Measurements from ENCODE around the gene TP53.

DNA sequence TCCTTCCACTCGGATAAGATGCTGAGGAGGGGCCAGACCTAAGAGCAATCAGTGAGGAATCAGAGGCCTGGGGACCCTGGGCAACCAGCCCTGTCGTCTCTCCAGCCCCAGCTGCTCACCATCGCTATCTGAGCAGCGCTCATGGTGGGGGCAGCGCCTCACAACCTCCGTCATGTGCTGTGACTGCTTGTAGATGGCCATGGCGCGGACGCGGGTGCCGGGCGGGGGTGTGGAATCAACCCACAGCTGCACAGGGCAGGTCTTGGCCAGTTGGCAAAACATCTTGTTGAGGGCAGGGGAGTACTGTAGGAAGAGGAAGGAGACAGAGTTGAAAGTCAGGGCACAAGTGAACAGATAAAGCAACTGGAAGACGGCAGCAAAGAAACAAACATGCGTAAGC, 12.4 kb downstream of the TP53 start:
- no peak for TF ChIP-seq EP300 (IDR thresholded peaks at IDR 0.05; ENCODE audit: borderline replicate concordance in 1 of 2, low read depth in 1 of 2, low read length in 1 of 2)
- no peak for TF ChIP-seq MAX (IDR thresholded peaks at IDR 0.05; ENCODE audit: low read depth)
- TF ChIP-seq, protein P1, sequence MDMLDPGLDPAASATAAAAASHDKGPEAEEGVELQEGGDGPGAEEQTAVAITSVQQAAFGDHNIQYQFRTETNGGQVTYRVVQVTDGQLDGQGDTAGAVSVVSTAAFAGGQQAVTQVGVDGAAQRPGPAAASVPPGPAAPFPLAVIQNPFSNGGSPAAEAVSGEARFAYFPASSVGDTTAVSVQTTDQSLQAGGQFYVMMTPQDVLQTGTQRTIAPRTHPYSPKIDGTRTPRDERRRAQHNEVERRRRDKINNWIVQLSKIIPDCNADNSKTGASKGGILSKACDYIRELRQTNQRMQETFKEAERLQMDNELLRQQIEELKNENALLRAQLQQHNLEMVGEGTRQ (IDR thresholded peaks at IDR 0.05; ENCODE audit: borderline replicate concordance, low read depth, low read length): no peak
- TF ChIP-seq, protein P2, sequence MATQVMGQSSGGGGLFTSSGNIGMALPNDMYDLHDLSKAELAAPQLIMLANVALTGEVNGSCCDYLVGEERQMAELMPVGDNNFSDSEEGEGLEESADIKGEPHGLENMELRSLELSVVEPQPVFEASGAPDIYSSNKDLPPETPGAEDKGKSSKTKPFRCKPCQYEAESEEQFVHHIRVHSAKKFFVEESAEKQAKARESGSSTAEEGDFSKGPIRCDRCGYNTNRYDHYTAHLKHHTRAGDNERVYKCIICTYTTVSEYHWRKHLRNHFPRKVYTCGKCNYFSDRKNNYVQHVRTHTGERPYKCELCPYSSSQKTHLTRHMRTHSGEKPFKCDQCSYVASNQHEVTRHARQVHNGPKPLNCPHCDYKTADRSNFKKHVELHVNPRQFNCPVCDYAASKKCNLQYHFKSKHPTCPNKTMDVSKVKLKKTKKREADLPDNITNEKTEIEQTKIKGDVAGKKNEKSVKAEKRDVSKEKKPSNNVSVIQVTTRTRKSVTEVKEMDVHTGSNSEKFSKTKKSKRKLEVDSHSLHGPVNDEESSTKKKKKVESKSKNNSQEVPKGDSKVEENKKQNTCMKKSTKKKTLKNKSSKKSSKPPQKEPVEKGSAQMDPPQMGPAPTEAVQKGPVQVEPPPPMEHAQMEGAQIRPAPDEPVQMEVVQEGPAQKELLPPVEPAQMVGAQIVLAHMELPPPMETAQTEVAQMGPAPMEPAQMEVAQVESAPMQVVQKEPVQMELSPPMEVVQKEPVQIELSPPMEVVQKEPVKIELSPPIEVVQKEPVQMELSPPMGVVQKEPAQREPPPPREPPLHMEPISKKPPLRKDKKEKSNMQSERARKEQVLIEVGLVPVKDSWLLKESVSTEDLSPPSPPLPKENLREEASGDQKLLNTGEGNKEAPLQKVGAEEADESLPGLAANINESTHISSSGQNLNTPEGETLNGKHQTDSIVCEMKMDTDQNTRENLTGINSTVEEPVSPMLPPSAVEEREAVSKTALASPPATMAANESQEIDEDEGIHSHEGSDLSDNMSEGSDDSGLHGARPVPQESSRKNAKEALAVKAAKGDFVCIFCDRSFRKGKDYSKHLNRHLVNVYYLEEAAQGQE (IDR thresholded peaks at IDR 0.05; ENCODE audit: low read depth, low read length): no peak
- TF ChIP-seq, protein P3, sequence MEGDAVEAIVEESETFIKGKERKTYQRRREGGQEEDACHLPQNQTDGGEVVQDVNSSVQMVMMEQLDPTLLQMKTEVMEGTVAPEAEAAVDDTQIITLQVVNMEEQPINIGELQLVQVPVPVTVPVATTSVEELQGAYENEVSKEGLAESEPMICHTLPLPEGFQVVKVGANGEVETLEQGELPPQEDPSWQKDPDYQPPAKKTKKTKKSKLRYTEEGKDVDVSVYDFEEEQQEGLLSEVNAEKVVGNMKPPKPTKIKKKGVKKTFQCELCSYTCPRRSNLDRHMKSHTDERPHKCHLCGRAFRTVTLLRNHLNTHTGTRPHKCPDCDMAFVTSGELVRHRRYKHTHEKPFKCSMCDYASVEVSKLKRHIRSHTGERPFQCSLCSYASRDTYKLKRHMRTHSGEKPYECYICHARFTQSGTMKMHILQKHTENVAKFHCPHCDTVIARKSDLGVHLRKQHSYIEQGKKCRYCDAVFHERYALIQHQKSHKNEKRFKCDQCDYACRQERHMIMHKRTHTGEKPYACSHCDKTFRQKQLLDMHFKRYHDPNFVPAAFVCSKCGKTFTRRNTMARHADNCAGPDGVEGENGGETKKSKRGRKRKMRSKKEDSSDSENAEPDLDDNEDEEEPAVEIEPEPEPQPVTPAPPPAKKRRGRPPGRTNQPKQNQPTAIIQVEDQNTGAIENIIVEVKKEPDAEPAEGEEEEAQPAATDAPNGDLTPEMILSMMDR (IDR thresholded peaks at IDR 0.05): no peak
- TF ChIP-seq EZH2phosphoT487 (IDR thresholded peaks at IDR 0.05; ENCODE audit: borderline replicate concordance, low read depth): no peak
- no peak for TF ChIP-seq SMC3 (IDR thresholded peaks at IDR 0.05; ENCODE audit: low read depth, low read length)
- TF ChIP-seq POLR2AphosphoS5 (IDR thresholded peaks at IDR 0.05; ENCODE audit: low read depth, low read length): no peak
- TF ChIP-seq GABPA (IDR thresholded peaks at IDR 0.05; ENCODE audit: low read depth): no peak
- no peak for TF ChIP-seq FOXJ3 (CRISPR knock-in tag; IDR thresholded peaks at IDR 0.05)
- TF ChIP-seq, protein P4, sequence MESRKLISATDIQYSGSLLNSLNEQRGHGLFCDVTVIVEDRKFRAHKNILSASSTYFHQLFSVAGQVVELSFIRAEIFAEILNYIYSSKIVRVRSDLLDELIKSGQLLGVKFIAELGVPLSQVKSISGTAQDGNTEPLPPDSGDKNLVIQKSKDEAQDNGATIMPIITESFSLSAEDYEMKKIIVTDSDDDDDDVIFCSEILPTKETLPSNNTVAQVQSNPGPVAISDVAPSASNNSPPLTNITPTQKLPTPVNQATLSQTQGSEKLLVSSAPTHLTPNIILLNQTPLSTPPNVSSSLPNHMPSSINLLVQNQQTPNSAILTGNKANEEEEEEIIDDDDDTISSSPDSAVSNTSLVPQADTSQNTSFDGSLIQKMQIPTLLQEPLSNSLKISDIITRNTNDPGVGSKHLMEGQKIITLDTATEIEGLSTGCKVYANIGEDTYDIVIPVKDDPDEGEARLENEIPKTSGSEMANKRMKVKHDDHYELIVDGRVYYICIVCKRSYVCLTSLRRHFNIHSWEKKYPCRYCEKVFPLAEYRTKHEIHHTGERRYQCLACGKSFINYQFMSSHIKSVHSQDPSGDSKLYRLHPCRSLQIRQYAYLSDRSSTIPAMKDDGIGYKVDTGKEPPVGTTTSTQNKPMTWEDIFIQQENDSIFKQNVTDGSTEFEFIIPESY (IDR thresholded peaks at IDR 0.05; ENCODE audit: borderline replicate concordance, low read depth): no peak

Measured in SK-N-SH (cell line).